Nephron progenitor cell (in vitro differentiated cells): Measurements from ENCODE around the gene OIP5.

Experiments
- DNase-seq: peaks from one replicate; pipeline ENCODE4 v3.0.0; 2021
- H3K27ac Mint-ChIP-seq: 2 replicates; pipeline ENCODE4 v1.8.0; 2021; ENCODE audit warnings: mild to moderate bottlenecking, moderate library complexity, mixed read lengths
- H3K27me3 Mint-ChIP-seq: 2 replicates; pipeline ENCODE4 v1.8.0; 2021; ENCODE audit warnings: mild to moderate bottlenecking, low read depth, mixed read lengths; ENCODE audit not compliant: poor library complexity
- H3K36me3 Mint-ChIP-seq: 2 replicates; pipeline ENCODE4 v1.8.0; 2021; ENCODE audit warnings: low read depth, mixed read lengths
- H3K4me1 Mint-ChIP-seq: 2 replicates; pipeline ENCODE4 v1.8.0; 2021; ENCODE audit warnings: mixed read lengths
- H3K4me3 Mint-ChIP-seq: 2 replicates; pipeline ENCODE4 v1.8.0; 2021; ENCODE audit warnings: mild to moderate bottlenecking, moderate library complexity, mixed read lengths
- H3K9me3 Mint-ChIP-seq: 2 replicates; pipeline ENCODE4 v1.8.0; 2021; ENCODE audit warnings: mild to moderate bottlenecking, moderate library complexity, mixed read lengths
- CTCF ChIP-seq: fragments of 200-600 bp; sonication (generic); IDR thresholded peaks from 2 replicates; pipeline ENCODE4 v1.5.0; 2021; ENCODE audit warnings: antibody characterized with exemption

The OIP5 gene

GRCh38 chr15:41332194-41333025 lies at the start of gene OIP5, which contains the start of gene NUSAP1:
TSS of gene OIP5 (minus strand) at chr15:41332591. CDS start at chr15:41332561, 30 bp downstream.
TSS of gene NUSAP1 (plus strand) at chr15:41332881. CDS start at chr15:41332958, 77 bp downstream.
- peaks cover 32% of the 10 kb centered on the region for H3K36me3 Mint-ChIP-seq
- H3K4me3 Mint-ChIP-seq: peak within 1 kb of the TSS; percentile 98
- H3K9me3 Mint-ChIP-seq: no peaks in the 10 kb centered on the region
- H3K4me1 Mint-ChIP-seq: peaks cover 44% of the 10 kb centered on the region
- TF ChIP-seq CTCF: peak; percentile 25
- H3K27me3 Mint-ChIP-seq: no peaks in the 10 kb centered on the region
- peak; percentile 95 for DNase-seq
- peak within 1 kb of the TSS; percentile 96 for H3K27ac Mint-ChIP-seq

- Mint-ChIP-seq H3K4me3 (no peak overlapping the region), H3K9me3 (peaks cover 13% of the 10 kb centered on the region), H3K27ac (no peak overlapping the region), H3K4me1 (no peaks in the 10 kb centered on the region), H3K27me3 (peaks cover 5% of the 10 kb centered on the region), H3K36me3 (peaks cover 63% of the 10 kb centered on the region)
- no peak for DNase-seq
- no peak for TF ChIP-seq CTCF
These were observed 45.6 kb upstream of the OIP5 start for GRCh38 chr15:41377978-41378377.

GRCh38 chr15:41367418-41367817 lies 35.0 kb upstream of the OIP5 start:
- Mint-ChIP-seq H3K4me1 (no peaks in the 10 kb centered on the region), H3K9me3 (no peaks in the 10 kb centered on the region), H3K36me3 (peaks cover 76% of the 10 kb centered on the region), H3K27me3 (no peaks in the 10 kb centered on the region), H3K27ac (no peak overlapping the region), H3K4me3 (no peak overlapping the region)
- no peak for TF ChIP-seq CTCF
- no peak for DNase-seq

- no peak for TF ChIP-seq CTCF
- Mint-ChIP-seq H3K36me3 (peaks cover 78% of the 10 kb centered on the region), H3K4me1 (no peaks in the 10 kb centered on the region), H3K27ac (no peak overlapping the region), H3K9me3 (no peaks in the 10 kb centered on the region), H3K4me3 (no peak overlapping the region), H3K27me3 (no peaks in the 10 kb centered on the region)
- DNase-seq: no peak
These were observed 22.0 kb upstream of the OIP5 start for GRCh38 chr15:41354371-41354770.

- Mint-ChIP-seq H3K36me3 (peaks cover 76% of the 10 kb centered on the region), H3K9me3 (no peaks in the 10 kb centered on the region), H3K27me3 (no peaks in the 10 kb centered on the region), H3K27ac (no peak overlapping the region), H3K4me1 (no peaks in the 10 kb centered on the region), H3K4me3 (no peak overlapping the region)
- no peak for DNase-seq
- TF ChIP-seq CTCF: no peak
These were observed 17.8 kb upstream of the OIP5 start for GRCh38 chr15:41350057-41350717.
